ENCODE measurements around the gene OVAAL. TPM values are rescaled to one million over a fixed set of nuclear protein-coding genes. Genes with fewer than 3 reads are reported as not detected.

Gene OVAAL
- total and polyA plus RNA-seq, 2 donors (not counting 1 experiment from before 2014, with no cell fraction given) = not detected

DNA sequence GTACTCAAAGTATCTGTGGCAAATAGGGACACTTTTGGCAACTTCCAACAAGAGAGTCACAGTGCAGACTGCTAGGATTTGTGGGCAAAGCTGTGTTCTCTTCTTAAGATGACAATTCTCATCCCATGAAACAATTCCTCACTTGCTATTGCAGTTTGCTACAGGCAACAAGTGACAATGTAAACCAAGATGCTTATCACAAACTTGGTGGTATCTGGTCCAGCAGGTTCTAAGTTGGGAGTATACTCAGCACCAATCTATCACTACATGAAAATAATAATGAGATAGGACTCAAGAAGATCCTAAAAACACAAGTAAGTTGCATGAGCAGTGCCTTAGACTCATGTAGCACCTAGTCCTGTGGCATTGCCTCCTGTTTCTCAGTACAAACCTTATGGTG, 3.4 kb upstream of the OVAAL start:
- no peak for TF ChIP-seq EZH2 (IDR thresholded peaks at IDR 0.05; ENCODE audit: borderline replicate concordance, insufficient read depth, low read depth, low read length, poor library complexity, severe bottlenecking)
- TF ChIP-seq, protein P1, sequence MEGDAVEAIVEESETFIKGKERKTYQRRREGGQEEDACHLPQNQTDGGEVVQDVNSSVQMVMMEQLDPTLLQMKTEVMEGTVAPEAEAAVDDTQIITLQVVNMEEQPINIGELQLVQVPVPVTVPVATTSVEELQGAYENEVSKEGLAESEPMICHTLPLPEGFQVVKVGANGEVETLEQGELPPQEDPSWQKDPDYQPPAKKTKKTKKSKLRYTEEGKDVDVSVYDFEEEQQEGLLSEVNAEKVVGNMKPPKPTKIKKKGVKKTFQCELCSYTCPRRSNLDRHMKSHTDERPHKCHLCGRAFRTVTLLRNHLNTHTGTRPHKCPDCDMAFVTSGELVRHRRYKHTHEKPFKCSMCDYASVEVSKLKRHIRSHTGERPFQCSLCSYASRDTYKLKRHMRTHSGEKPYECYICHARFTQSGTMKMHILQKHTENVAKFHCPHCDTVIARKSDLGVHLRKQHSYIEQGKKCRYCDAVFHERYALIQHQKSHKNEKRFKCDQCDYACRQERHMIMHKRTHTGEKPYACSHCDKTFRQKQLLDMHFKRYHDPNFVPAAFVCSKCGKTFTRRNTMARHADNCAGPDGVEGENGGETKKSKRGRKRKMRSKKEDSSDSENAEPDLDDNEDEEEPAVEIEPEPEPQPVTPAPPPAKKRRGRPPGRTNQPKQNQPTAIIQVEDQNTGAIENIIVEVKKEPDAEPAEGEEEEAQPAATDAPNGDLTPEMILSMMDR (IDR thresholded peaks at IDR 0.05) = no peak
- ATAC-seq (ENCODE audit: low read depth) (no peak), DNase-seq (no peak)
- H3K4me1 ChIP-seq (ENCODE audit: control insufficient read depth in 2 of 2, insufficient read depth in 2 of 2, low read length in 2 of 2) = no peaks in the 10 kb centered on the region
- no peak overlapping the region for H2AFZ ChIP-seq (ENCODE audit: insufficient read depth, low read depth, low read length, poor library complexity, severe bottlenecking)
- H3K79me2 ChIP-seq (ENCODE audit: control insufficient read depth, insufficient read depth, low read length) = no peaks in the 10 kb centered on the region
- peaks cover 13% of the 10 kb centered on the region for H3K27me3 Mint-ChIP-seq
- H3K27ac Mint-ChIP-seq = no peak overlapping the region
- no peak overlapping the region for H3K4me2 ChIP-seq (replicated peaks; ENCODE audit: low read depth, low read length, poor library complexity, severe bottlenecking)
- no peaks in the 10 kb centered on the region for H3K27me3 ChIP-seq (replicated peaks in 1 of 4; ENCODE audit: control extremely low read depth in 1 of 4, control insufficient read depth in 3 of 4, insufficient read depth in 4 of 4, low read length in 3 of 4)
- H3K9me3 Mint-ChIP-seq (ENCODE audit: insufficient read depth) = no peaks in the 10 kb centered on the region
- H3K9me3 ChIP-seq (ENCODE audit: control extremely low read depth in 1 of 3, control insufficient read depth in 2 of 3, insufficient read depth in 1 of 3, low read length in 2 of 3) = no peaks in the 10 kb centered on the region
- H3K4me3 Mint-ChIP-seq = no peak overlapping the region
- H3K4me1 Mint-ChIP-seq = no peaks in the 10 kb centered on the region
- ChIA-PET CTCF (interaction anchor here (1.1 to 1.2 kb wide), 2 partner anchors 305 to 307 kb away, joined by 3 to 4 read pairs; no protein-coding TSS in a partner anchor), POLR2A (no interaction called here)
- no peak overlapping the region for H3K9ac ChIP-seq (ENCODE audit: low read length)
- no peak overlapping the region for H3K4me3 ChIP-seq (ENCODE audit: control extremely low read depth in 1 of 5, extremely low read depth in 1 of 5, insufficient read depth in 1 of 5, low read depth in 2 of 5, low read length in 4 of 5)
- no peaks in the 10 kb centered on the region for H3K36me3 ChIP-seq (replicated peaks in 1 of 2; ENCODE audit: control extremely low read depth in 1 of 2, control insufficient read depth in 1 of 2, extremely low read depth in 1 of 2, insufficient read depth in 2 of 2, low read length in 1 of 2)
- H4K20me1 ChIP-seq (ENCODE audit: control insufficient read depth, insufficient read depth, low read length, poor library complexity, severe bottlenecking) = no peaks in the 10 kb centered on the region
- no peak overlapping the region for H3K27ac ChIP-seq (ENCODE audit: low read length in 2 of 2)
- intact Hi-C loops (cut with micrococcal nuclease) = no loop called here

DNA sequence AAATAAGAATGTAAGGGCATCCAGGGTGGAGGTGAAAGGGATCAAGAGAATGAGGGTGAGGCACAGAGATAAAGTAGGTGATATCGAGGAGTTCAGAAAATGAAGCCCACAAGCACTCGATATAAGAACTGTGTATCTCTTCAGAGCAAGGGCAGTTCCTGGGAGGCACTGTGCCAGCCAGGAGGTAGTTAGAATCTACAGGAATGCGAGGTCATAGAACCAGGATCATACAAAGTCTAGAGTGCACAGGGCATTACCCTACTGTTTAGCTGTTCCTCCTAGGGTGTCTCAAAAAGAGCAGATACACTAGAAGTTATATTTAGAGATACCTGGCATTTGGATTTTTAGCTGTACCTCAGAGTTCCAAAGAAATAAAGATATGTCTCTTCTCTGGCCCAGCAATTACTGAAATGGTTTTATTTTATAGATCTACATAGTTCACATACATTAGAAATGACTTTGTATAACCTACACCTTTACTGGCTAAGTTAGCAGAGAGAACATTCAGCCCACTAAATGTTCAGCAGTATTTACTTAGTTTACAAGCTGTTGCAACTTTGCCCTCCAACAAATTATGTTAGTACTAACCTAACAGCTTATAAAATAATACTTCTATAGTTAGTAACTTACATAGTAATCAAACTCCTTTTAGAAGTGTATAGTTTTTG, 1.6 kb downstream of the OVAAL start:
- H3K79me2 ChIP-seq (ENCODE audit: control insufficient read depth, insufficient read depth, low read length) = no peaks in the 10 kb centered on the region
- H3K4me2 ChIP-seq (replicated peaks; ENCODE audit: low read depth, low read length, poor library complexity, severe bottlenecking) = no peak overlapping the region
- POLR2A ChIA-PET = no interaction called here
- WGBS (ENCODE audit: insufficient coverage) = 83% methylated on average over 3 of the region's 3 CpGs
- Mint-ChIP-seq H3K9me3 (ENCODE audit: insufficient read depth) (no peaks in the 10 kb centered on the region), H3K27ac (no peak overlapping the region), H3K27me3 (peaks cover 24% of the 10 kb centered on the region), H3K4me3 (no peak overlapping the region), H3K4me1 (no peaks in the 10 kb centered on the region)
- peaks cover 0 to 3% (median 0%) of the 10 kb centered on the region in 4 experiments for H3K27me3 ChIP-seq (replicated peaks in 1 of 4; ENCODE audit: control extremely low read depth in 1 of 4, control insufficient read depth in 3 of 4, insufficient read depth in 4 of 4, low read length in 3 of 4)
- no peak overlapping the region for H2AFZ ChIP-seq (ENCODE audit: insufficient read depth, low read depth, low read length, poor library complexity, severe bottlenecking)
- CTCF ChIA-PET = no interaction called here
- intact Hi-C loops (cut with micrococcal nuclease) = no loop called here
- no peak overlapping the region for H3K27ac ChIP-seq (ENCODE audit: low read length in 2 of 2)
- no peak overlapping the region for H3K4me3 ChIP-seq (ENCODE audit: control extremely low read depth in 1 of 5, extremely low read depth in 1 of 5, insufficient read depth in 1 of 5, low read depth in 2 of 5, low read length in 4 of 5)
- no peak for TF ChIP-seq EZH2 (IDR thresholded peaks at IDR 0.05; ENCODE audit: borderline replicate concordance, insufficient read depth, low read depth, low read length, poor library complexity, severe bottlenecking)
- TF ChIP-seq, protein P1 (IDR thresholded peaks at IDR 0.05) = no peak
- H3K9ac ChIP-seq (ENCODE audit: low read length) = no peak overlapping the region
- no peaks in the 10 kb centered on the region for H3K36me3 ChIP-seq (replicated peaks in 1 of 2; ENCODE audit: control extremely low read depth in 1 of 2, control insufficient read depth in 1 of 2, extremely low read depth in 1 of 2, insufficient read depth in 2 of 2, low read length in 1 of 2)
- ATAC-seq (ENCODE audit: low read depth) (no peak), DNase-seq (no peak)
- H3K9me3 ChIP-seq (ENCODE audit: control extremely low read depth in 1 of 3, control insufficient read depth in 2 of 3, insufficient read depth in 1 of 3, low read length in 2 of 3) = no peaks in the 10 kb centered on the region
- H3K4me1 ChIP-seq (ENCODE audit: control insufficient read depth in 2 of 2, insufficient read depth in 2 of 2, low read length in 2 of 2) = no peaks in the 10 kb centered on the region
- no peaks in the 10 kb centered on the region for H4K20me1 ChIP-seq (ENCODE audit: control insufficient read depth, insufficient read depth, low read length, poor library complexity, severe bottlenecking)
